GM20431 (cell line): ENCODE measurements around the gene TXNDC15.
"Not testable (repeated sequence)": the region's sequence is repeated elsewhere in the genome, so short reads cannot be mapped to it uniquely, and the experiment has no call there.

Source experiments
- in situ Hi-C: fragments of 300-500 bp; cut with MseI, MboI; formaldehyde crosslinking; loops from one replicate; pipeline ENCODE4 v1.15.0; 2020; ENCODE audit warnings: low sequenced_read_pairs; ENCODE audit not compliant: unreplicated experiment

TXNDC15 gene, protein sequence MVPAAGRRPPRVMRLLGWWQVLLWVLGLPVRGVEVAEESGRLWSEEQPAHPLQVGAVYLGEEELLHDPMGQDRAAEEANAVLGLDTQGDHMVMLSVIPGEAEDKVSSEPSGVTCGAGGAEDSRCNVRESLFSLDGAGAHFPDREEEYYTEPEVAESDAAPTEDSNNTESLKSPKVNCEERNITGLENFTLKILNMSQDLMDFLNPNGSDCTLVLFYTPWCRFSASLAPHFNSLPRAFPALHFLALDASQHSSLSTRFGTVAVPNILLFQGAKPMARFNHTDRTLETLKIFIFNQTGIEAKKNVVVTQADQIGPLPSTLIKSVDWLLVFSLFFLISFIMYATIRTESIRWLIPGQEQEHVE

DNA sequence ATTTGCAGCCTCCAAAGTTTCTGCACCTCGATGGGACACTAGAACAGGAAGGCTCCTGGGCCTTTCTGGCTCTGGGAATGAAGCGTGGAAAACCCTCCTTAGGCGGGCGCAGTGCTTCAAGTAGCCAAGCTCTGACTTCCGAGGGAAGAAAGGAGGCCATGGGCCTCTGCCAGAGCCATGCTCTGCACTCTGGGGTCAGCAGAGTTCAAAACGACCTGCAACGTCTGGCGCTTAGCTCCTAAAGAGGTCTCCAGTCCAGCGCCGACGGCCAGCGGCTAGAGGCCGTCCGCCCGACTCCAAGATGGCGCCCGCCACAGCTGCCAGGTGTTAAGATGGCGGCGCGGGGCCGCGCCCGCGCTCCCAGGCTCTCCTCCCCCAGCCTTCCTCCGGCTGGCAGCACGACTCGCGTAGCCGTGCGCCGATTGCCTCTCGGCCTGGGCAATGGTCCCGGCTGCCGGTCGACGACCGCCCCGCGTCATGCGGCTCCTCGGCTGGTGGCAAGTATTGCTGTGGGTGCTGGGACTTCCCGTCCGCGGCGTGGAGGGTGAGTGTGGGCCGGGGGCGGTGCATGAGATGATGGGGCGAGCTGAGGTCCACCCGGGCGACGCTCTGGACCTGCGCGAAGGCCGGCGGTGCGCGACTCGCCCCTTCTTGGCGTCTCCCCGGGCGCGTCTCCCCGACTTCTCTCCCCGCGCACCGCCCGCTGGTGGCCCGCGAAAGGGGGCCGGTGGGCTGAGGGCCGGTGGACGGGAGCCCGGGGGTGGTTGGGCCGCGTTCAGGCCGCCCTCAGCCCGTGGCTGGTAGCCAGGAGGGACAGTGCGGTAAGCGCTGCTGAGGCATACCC lies at the start of gene TXNDC15:
TXNDC15 (plus strand) TSS at position 385 of the 844 bp plus-strand sequence; CDS start at position 442, 57 bp downstream.
- in situ Hi-C loops = no loop called here

DNA sequence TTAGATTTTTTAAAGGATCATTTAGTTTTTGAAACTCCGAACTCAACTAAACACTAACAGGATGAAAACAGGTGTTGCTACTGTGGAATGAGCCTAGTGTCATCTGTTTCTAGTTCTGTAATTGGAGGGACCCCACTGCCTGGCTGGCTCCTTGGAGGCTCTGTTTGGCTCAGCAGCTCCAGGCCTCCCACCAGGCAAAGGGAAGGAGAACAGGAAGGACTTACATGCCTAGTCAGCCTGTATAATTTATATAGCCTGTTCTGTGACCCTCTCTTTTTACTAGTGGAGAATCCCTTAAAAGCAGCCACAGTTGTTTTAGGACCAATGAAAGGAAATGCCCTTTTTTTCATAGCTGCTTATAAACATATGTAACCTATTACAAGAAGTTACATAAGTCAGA lies 49.5 kb upstream of the TXNDC15 start:
- in situ Hi-C loops = no loop called here

DNA sequence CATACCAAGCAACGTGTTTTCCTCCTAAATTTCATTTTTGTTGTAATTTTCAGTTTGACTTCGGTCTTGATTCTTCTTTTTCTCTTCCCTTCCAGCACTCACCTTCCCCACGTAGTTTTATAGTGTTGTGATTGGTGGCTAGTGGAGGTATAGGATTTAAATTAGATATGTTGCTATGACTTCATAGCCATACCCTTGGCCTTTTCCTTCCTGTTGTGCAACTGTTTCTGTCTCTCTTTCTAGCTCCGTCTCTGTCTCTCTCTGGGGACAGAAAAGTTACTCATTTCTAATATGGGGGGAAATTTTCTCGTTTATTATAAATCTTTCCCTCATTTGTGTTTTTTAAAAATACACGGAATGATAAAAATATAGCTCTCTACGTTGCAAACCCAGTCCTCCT lies 49.0 kb upstream of the TXNDC15 start:
- in situ Hi-C loops = no loop called here

DNA sequence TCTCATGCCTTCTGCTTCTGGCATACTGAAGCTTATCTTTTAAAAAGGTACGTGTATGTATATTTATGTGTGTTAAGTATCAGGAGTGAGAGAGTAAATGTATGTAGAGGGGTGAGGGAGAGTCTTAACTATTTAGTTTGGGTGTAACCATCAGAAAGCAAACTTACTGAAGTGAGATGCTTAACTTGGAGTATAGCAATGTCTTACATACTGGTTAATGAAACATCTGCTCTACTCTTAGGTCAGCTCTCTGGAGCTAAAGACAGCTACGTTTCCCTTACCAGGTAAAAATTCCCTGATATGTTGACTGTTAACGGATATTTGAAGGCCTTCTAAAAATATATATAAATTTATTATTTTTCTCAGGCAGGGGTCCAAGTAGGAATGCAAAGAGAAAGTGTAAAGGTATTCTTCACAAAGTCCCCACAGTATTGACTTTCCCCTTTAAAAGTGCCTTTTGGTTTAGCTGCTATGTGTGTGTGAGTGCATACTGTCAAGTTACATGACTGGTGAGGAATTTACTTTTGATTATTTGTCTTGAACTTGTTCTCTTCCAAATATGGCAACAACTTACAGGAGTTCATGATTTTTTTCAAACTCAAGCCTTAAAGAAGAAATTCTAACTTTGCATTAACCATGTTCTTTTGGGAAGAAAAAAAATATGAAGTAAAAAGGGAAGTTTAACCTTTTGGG lies 40.7 kb upstream of the TXNDC15 start:
- in situ Hi-C loops = no loop called here

DNA sequence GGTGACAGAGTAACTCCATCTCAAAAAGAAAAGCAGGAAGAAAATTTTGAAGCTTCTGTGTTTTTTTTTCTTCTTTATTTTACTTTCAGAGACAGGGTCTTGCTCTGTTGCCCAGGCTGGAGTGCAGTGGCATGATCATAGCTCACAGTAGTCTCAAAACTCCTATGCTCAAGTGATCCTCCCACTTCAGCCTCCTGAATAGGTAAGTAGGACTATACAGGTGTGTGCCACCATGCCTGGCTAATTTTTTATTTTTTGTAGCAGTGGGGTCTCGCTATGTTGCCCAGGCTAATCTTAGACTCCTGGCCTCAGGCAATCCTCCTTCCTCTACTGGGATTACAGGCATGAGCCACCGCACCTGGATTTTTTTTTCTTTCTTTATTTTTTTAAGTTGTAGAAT lies 38.5 kb upstream of the TXNDC15 start:
- in situ Hi-C loops = no loop called here

DNA sequence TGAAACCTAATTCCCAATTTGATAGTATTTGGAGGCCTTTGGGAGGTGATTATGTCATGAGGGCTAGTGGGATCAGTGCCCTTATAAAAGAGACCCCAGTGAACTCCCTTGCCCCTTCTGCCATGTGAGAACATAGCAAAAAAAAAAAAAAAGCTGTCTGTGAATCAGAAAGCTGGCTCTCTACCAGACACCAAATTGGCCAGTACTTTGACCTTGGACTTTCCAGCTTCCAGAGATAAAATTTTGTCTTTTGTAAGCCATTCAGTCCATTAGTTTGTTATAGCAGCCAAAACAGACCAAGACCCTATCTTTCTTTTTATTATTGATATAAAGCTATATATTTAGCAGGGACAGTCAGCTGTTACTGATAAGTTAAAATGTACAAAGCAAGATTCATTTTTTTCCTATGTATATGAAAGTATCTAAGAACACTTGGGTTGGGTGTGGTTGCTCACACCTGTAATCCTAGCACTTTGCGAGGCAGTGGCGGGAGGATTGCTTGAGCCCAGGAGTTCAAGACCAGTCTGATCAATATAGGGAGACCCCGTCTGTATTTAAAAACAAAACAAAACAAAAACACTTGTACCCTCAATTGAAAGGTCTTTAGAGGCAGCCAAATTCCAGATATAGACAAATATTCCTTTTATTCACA lies 36.5 kb upstream of the TXNDC15 start:
- in situ Hi-C loops = no loop called here

DNA sequence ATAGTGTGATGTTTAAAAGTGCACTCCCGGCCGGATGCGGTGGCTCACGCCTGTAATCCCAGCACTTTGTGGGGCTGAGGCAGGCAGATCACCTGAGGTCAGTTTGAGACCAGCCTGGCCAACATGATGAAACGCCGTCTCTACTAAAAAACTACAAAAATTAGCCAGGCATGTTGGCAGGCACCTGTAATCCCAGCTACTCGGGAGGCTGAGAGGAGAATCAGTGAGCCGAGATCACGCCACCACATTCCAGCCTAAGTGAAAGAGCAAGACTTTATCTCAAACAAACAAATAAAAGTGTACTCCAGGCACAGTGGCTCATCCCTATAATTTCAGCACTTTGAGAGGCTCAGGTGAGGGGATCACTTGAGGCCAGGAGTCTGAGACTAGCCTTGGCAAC lies 35.8 kb upstream of the TXNDC15 start:
- in situ Hi-C loops = not testable (repeated sequence)

DNA sequence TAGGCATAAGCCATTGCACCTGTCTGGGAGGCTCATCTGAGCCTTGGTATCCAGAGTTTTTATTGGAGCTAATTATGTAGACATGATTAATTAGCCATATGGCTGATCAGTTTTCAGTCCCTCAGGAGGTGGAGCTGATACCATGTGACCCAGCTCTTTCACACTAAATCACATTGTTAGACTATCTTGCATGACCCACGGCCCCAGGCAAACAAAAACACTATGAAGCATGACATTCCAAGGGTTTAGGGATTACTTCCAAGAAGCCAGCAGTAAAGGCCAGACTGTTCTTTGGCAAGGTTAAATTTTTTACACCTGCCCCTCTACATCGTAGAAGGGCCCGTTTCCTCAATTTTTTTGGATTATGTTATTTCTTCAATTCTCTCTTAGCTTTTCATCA lies 33.4 kb upstream of the TXNDC15 start:
- in situ Hi-C loops = no loop called here

DNA sequence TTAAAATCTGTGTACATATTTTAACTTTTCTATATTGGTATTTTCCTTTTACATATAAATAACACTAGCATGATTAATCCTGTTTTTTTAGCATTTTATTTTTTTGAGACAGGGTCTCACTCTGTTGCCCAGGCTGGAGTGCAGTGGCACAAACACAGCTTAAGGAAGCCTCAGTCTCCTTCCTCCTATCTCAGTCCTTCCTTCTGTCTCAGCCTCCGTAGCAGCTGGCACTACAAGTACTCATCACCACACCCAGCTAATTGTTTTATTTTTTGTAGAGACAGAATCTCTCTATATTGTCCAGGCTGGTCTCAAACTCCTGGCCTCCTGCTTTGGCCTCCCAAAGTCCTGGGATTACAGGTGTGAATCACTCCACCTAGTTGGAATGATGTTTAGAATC lies 29.9 kb upstream of the TXNDC15 start:
- in situ Hi-C loops = no loop called here

DNA sequence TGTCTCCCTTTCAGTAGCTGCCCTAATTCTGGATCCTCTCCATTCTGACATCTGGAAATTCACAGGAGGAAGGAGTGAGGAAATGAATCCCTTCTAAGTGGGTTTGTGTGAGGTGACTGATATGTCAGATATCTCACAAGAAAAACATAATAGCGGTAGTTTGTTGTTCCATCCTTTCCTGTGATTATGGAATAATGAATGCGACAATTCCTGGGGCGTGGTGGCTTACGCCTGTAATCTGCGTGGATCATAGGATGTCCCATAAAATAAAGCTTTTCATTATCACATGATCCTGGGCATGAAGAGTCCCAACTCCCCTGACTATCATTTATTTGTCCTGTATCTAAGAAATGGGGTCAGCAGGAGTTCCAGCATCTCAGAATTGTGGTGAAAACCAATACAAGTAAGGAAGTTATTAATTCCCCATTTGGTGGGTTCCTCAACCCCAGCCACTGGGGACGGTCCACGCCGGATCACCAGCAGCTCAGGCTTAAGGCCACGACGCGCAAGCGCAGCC lies 28.8 kb upstream of the TXNDC15 start:
- in situ Hi-C loops = no loop called here

DNA sequence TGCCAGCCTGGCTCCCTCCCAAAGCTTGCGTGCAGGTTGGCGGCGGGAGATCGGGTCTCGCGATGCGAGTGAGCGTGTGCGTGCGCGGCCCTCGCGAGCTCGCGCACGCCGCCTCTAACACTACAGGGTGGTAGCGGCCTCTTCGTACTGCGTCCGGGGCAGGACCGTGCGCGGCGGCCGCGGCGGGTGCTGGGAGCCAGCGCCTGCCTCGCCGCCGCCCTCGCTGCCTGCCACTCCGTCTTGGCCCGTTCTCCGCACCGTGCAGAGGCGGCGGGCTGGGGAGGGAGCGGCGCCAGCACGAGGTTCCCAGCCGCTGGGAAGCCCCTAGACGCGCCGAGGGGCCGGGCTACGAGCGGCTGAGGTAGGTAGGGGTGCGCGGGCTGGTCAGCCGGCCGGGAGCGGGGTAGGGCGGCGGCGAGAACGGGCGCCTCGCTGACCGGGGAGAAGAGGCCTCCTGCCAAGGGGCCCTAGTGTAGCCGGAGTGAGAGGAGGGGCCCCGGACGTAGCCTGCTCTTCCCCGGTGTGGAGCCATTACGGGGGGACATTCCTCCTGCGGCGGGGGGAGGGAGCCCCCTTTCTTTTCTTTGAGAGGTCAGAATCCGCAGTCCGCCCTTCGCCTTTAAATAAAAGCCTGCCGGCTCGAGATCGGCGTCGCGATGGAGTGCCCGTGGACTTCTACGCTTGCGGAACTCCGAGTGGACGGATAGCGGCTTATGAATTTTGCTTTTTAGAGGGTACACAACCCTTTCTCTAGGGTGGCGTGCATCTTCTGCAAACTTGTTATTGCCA lies 28.1 kb upstream of the TXNDC15 start, which contains the start of gene C5orf24:
C5orf24 (plus strand) TSS at position 117 of the 789 bp plus-strand sequence. CDS start 8,933 bp downstream, outside the sequence.
- in situ Hi-C loops = no loop called here

DNA sequence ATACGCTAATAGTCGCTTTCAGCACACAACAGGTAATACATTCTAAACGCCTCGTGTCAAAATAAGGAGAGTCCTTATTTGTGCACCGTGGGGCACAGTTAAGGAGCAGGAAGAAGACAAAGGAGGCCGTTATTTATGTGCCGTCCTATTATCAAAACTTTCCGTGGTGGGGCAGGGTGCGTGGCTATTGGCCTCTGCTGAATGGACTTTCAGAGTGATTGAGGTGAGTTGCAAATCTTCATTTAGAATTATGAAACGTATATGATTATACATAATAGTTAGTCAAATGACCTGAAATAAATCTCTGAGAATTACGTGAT lies 27.6 kb upstream of the TXNDC15 start:
- in situ Hi-C loops = no loop called here

DNA sequence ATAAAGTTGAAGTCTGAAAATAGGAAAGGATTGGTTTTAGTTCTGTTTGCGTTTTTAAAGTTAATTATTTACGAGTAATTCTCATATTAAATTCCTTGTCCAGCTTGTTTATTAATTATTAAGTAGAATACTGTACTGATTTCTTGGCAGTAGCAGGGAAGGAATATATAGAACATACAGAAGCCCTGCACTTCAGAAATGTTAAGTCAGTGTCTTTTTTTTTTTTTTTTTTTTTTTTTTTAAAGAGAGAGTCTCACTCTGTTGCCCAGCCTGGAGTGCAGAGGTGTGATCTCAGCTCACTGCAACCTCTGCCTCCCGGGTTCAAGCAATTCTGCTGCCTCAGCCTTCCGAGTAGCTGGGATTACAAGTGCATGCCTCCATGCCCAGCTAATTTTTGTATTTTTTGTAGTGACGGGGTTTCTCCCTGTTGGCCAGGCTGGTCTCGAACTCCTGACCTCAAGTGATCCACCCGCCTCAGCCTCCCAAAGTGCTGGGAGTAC lies 24.7 kb upstream of the TXNDC15 start:
- in situ Hi-C loops = not testable (repeated sequence)

DNA sequence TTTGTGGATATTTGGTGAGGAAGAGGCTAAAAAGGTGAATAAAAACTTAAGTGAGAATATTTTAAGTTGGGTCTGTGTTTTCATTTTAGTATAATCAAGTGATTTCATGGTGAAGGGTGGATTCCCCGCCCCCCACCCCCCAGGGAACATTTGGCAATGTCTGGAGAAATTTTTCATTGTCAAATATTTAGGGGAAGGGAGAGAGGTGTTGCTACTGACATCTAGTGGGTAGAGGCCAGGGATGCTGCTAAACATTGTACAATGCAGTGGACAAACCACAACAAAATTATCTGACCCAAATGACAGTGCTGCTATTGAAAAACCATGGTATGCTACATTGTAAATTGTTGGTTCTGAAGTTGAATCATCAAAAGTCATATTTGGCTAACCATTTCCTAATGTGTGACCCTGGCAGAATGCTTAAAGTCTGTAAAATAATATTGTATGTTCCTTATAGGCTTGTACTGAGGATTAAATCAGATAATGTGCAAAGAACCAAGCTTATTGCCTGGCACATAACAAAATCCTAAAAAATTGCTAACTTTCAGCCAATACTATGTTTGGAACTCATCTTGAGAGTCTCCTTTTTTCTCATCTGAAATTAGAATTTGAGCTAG lies 22.8 kb upstream of the TXNDC15 start:
- in situ Hi-C loops = no loop called here

DNA sequence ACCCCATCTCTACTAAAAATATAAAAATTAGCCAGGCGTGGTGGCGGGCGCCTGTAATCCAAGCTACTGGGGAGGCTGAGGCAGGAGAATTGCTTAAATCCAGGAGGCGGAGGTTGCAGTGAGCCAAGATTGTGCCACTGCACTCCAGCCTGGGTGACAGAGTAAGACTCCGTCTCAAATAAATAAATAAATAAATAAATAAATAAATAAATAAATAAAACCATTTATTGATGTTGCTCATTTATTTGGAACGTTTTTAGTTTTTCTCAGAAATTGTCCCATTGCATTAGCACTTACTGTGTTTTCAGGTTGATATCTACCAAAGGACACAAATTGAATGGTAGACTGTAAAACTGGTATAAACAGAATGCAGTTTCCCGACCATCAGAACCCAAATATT lies 17.7 kb upstream of the TXNDC15 start:
- in situ Hi-C loops = not testable (repeated sequence)

DNA sequence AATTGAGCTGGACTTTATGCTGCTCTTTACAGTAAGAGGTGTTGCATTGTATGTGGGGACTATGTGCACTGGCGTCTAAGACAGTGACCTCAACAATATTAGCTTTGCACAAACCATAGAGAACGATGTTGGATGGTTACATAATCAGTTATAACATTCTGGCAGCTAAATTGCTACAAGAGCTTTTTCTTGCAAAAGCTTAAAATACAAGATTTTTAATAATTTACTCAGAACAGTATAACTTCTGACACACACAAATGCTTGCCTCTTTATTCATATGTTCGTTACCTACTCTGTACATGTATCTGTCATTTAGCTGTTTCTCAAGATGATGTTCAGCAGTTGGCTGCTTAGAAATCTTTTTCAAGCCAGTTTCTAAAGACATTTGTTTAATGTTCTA lies 16.8 kb upstream of the TXNDC15 start:
- in situ Hi-C loops = no loop called here

DNA sequence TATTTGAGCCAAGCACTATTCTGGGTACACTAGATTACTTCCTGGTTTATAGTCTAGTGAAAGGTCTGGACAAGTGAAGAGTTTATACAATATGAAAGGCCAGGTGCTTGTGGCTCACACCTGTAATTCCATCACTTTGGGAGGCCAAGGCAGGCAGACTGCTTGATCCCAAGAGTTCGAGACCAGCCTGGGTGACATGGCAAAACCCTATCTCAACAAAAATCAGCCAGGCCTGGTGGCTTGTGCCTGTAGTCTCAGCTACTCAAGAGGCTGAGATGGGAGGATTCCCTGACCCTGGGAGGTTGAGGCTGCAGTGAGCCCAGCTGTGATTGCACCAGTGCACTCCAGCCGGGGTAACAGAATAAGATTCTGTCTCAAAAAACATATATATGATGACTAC lies 9.5 kb upstream of the TXNDC15 start:
- in situ Hi-C loops = no loop called here

DNA sequence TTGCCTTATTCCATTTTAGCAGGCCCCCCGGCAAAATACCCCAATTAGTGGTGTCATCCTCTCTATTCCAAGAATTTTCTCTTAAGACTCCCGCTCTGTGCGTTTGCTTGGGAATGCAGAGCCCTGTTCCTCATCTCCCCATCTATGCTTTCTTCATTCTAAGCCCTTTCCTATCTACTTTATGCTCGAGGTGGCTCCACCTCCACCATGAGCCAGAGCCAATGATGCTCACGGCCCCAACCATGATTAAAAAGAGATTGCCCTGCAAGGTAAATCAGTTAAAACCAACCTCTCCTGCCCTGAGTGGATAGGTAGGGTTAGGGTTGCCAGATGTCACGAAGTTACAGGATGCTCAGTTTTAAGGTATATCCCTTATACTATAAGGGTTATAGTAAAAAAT lies 677 bp upstream of the TXNDC15 start:
- in situ Hi-C loops = no loop called here
